Measurements from ENCODE around the gene RBM18. TPM values are rescaled to one million over a fixed set of nuclear protein-coding genes. Genes with fewer than 3 reads are reported as not detected.

RBM18 gene
- total RNA-seq, result 33.4 TPM
- polyA plus RNA-seq, result 10 to 100 TPM; 26.1 to 34.8 (median 27.9) TPM

- peak within 1 kb of the TSS; percentile 98 for H3K4me3 ChIP-seq (ENCODE audit: low read depth, low read length)
- peaks cover 39% of the 10 kb centered on the region for H3K4me1 ChIP-seq (ENCODE audit: control insufficient read depth, insufficient read depth, low read length, poor library complexity, severe bottlenecking)
- no peaks in the 10 kb centered on the region for H3K27me3 ChIP-seq (ENCODE audit: control insufficient read depth, insufficient read depth, low read length)
- peaks cover 21% of the 10 kb centered on the region for H3K36me3 ChIP-seq (ENCODE audit: control insufficient read depth, insufficient read depth, low read length)
- no peaks in the 10 kb centered on the region for H3K9me3 ChIP-seq (ENCODE audit: control insufficient read depth in 2 of 2, low read length in 2 of 2)
- Mint-ChIP-seq H3K9me3 (no peaks in the 10 kb centered on the region), H3K4me1 (peaks cover 20 to 70% (median 48%) of the 10 kb centered on the region in 4 donors), H3K36me3 (peaks cover 11% of the 10 kb centered on the region), H3K4me3 (peak within 1 kb of the TSS; percentile 97 to 99 (median 98)), H3K27ac (peak within 1 kb of the TSS; percentile 98 to 100 (median 99)), H3K27me3 (no peaks in the 10 kb centered on the region)
- H3K27ac ChIP-seq (ENCODE audit: insufficient read depth, low read length, poor library complexity, severe bottlenecking), result peak within 1 kb of the TSS; percentile 97
- peak; percentile 85 to 88 for ATAC-seq (ENCODE audit: low read depth in 2 of 2)
- DNase-seq, result peak; percentile 84 to 94 (median 90)
Measured at GRCh38 chr9:122264360-122265148, at the start of gene RBM18, which contains the start of gene MRRF. RBM18 (minus strand) TSS chr9:122264840; CDS start chr9:122261492, 3,348 bp downstream. MRRF (plus strand) TSS chr9:122264882; CDS start chr9:122270892, 6,010 bp downstream.

GRCh38 chr9:122314165-122314564 lies 49.5 kb upstream of the RBM18 start:
- no peaks in the 10 kb centered on the region for H3K9me3 Mint-ChIP-seq
- no peak overlapping the region for H3K27ac Mint-ChIP-seq
- no peak overlapping the region for H3K27ac ChIP-seq (ENCODE audit: insufficient read depth, low read length, poor library complexity, severe bottlenecking)
- H3K27me3 Mint-ChIP-seq, result no peaks in the 10 kb centered on the region
- DNase-seq, result peak in 1 of 3 donors; percentile 5
- no peak overlapping the region for H3K4me3 Mint-ChIP-seq
- peaks cover 45% of the 10 kb centered on the region for H3K36me3 Mint-ChIP-seq
- no peaks in the 10 kb centered on the region for H3K4me1 ChIP-seq (ENCODE audit: control insufficient read depth, insufficient read depth, low read length, poor library complexity, severe bottlenecking)
- ATAC-seq (ENCODE audit: low read depth in 2 of 2), result no peak
- peaks cover 0 to 4% (median 0%) of the 10 kb centered on the region in 4 donors for H3K4me1 Mint-ChIP-seq
- H3K36me3 ChIP-seq (ENCODE audit: control insufficient read depth, insufficient read depth, low read length), result peaks cover 28% of the 10 kb centered on the region
- H3K4me3 ChIP-seq (ENCODE audit: low read depth, low read length), result no peak overlapping the region
- no peaks in the 10 kb centered on the region for H3K27me3 ChIP-seq (ENCODE audit: control insufficient read depth, insufficient read depth, low read length)
- H3K9me3 ChIP-seq (ENCODE audit: control insufficient read depth in 2 of 2, low read length in 2 of 2), result no peaks in the 10 kb centered on the region

- ATAC-seq (ENCODE audit: low read depth in 2 of 2) (no peak), DNase-seq (no peak)
- H3K9me3 Mint-ChIP-seq, result no peaks in the 10 kb centered on the region
- no peak overlapping the region for H3K4me3 Mint-ChIP-seq
- no peaks in the 10 kb centered on the region for H3K4me1 ChIP-seq (ENCODE audit: control insufficient read depth, insufficient read depth, low read length, poor library complexity, severe bottlenecking)
- peaks cover 0 to 4% (median 0%) of the 10 kb centered on the region in 4 donors for H3K4me1 Mint-ChIP-seq
- H3K36me3 ChIP-seq (ENCODE audit: control insufficient read depth, insufficient read depth, low read length), result peaks cover 23% of the 10 kb centered on the region
- H3K4me3 ChIP-seq (ENCODE audit: low read depth, low read length), result no peak overlapping the region
- H3K27me3 Mint-ChIP-seq, result no peaks in the 10 kb centered on the region
- H3K27ac Mint-ChIP-seq, result peak overlapping the region in 1 of 3 donors; percentile 3
- no peak overlapping the region for H3K27ac ChIP-seq (ENCODE audit: insufficient read depth, low read length, poor library complexity, severe bottlenecking)
- H3K36me3 Mint-ChIP-seq, result peaks cover 39% of the 10 kb centered on the region
- no peaks in the 10 kb centered on the region for H3K9me3 ChIP-seq (ENCODE audit: control insufficient read depth in 2 of 2, low read length in 2 of 2)
- no peaks in the 10 kb centered on the region for H3K27me3 ChIP-seq (ENCODE audit: control insufficient read depth, insufficient read depth, low read length)
Measured at GRCh38 chr9:122309861-122310260, 45.2 kb upstream of the RBM18 start.

- no peaks in the 10 kb centered on the region for H3K9me3 ChIP-seq (ENCODE audit: control insufficient read depth in 2 of 2, low read length in 2 of 2)
- no peaks in the 10 kb centered on the region for H3K27me3 Mint-ChIP-seq
- H3K36me3 Mint-ChIP-seq, result peaks cover 22% of the 10 kb centered on the region
- no peak overlapping the region for H3K4me3 Mint-ChIP-seq
- H3K27ac ChIP-seq (ENCODE audit: insufficient read depth, low read length, poor library complexity, severe bottlenecking), result no peak overlapping the region
- H3K36me3 ChIP-seq (ENCODE audit: control insufficient read depth, insufficient read depth, low read length), result peaks cover 22% of the 10 kb centered on the region
- H3K27ac Mint-ChIP-seq, result no peak overlapping the region
- ATAC-seq (ENCODE audit: low read depth in 2 of 2) (no peak), DNase-seq (no peak)
- no peaks in the 10 kb centered on the region for H3K9me3 Mint-ChIP-seq
- H3K4me1 Mint-ChIP-seq, result peaks cover 0 to 4% (median 0%) of the 10 kb centered on the region in 4 donors
- no peak overlapping the region for H3K4me3 ChIP-seq (ENCODE audit: low read depth, low read length)
- H3K27me3 ChIP-seq (ENCODE audit: control insufficient read depth, insufficient read depth, low read length), result no peaks in the 10 kb centered on the region
- no peaks in the 10 kb centered on the region for H3K4me1 ChIP-seq (ENCODE audit: control insufficient read depth, insufficient read depth, low read length, poor library complexity, severe bottlenecking)
Measured at GRCh38 chr9:122307925-122308324, 43.3 kb upstream of the RBM18 start.

GRCh38 chr9:122307061-122307460 lies 42.4 kb upstream of the RBM18 start:
- Histone ChIP-seq H3K36me3 (ENCODE audit: control insufficient read depth, insufficient read depth, low read length) (peaks cover 26% of the 10 kb centered on the region), H3K9me3 (ENCODE audit: control insufficient read depth in 2 of 2, low read length in 2 of 2) (no peaks in the 10 kb centered on the region), H3K4me1 (ENCODE audit: control insufficient read depth, insufficient read depth, low read length, poor library complexity, severe bottlenecking) (no peaks in the 10 kb centered on the region), H3K4me3 (ENCODE audit: low read depth, low read length) (no peak overlapping the region), H3K27ac (ENCODE audit: insufficient read depth, low read length, poor library complexity, severe bottlenecking) (no peak overlapping the region), H3K27me3 (ENCODE audit: control insufficient read depth, insufficient read depth, low read length) (no peaks in the 10 kb centered on the region)
- H3K9me3 Mint-ChIP-seq, result no peaks in the 10 kb centered on the region
- H3K36me3 Mint-ChIP-seq, result peaks cover 22% of the 10 kb centered on the region
- no peak overlapping the region for H3K4me3 Mint-ChIP-seq
- ATAC-seq (ENCODE audit: low read depth in 2 of 2) (no peak), DNase-seq (no peak)
- peaks cover 0 to 4% (median 0%) of the 10 kb centered on the region in 4 donors for H3K4me1 Mint-ChIP-seq
- H3K27ac Mint-ChIP-seq, result peak overlapping the region in 1 of 3 donors; percentile 13
- no peaks in the 10 kb centered on the region for H3K27me3 Mint-ChIP-seq

GRCh38 chr9:122302237-122303093 lies 37.8 kb upstream of the RBM18 start:
- no peak overlapping the region for H3K4me3 Mint-ChIP-seq
- Histone ChIP-seq H3K27me3 (ENCODE audit: control insufficient read depth, insufficient read depth, low read length) (no peaks in the 10 kb centered on the region), H3K4me1 (ENCODE audit: control insufficient read depth, insufficient read depth, low read length, poor library complexity, severe bottlenecking) (no peaks in the 10 kb centered on the region), H3K27ac (ENCODE audit: insufficient read depth, low read length, poor library complexity, severe bottlenecking) (no peak overlapping the region), H3K9me3 (ENCODE audit: control insufficient read depth in 2 of 2, low read length in 2 of 2) (no peaks in the 10 kb centered on the region), H3K36me3 (ENCODE audit: control insufficient read depth, insufficient read depth, low read length) (peaks cover 37% of the 10 kb centered on the region), H3K4me3 (ENCODE audit: low read depth, low read length) (no peak overlapping the region)
- H3K4me1 Mint-ChIP-seq, result peaks cover 0 to 4% (median 1%) of the 10 kb centered on the region in 4 donors
- H3K27ac Mint-ChIP-seq, result peak overlapping the region in 2 of 3 donors; percentile 20 to 36
- ATAC-seq (ENCODE audit: low read depth in 2 of 2) (no peak), DNase-seq (no peak)
- peaks cover 37% of the 10 kb centered on the region for H3K36me3 Mint-ChIP-seq
- no peaks in the 10 kb centered on the region for H3K9me3 Mint-ChIP-seq
- H3K27me3 Mint-ChIP-seq, result no peaks in the 10 kb centered on the region

- Mint-ChIP-seq H3K27ac (no peak overlapping the region), H3K4me3 (no peak overlapping the region), H3K27me3 (no peaks in the 10 kb centered on the region), H3K9me3 (no peaks in the 10 kb centered on the region), H3K4me1 (peaks cover 0 to 6% (median 2%) of the 10 kb centered on the region in 4 donors), H3K36me3 (peaks cover 56% of the 10 kb centered on the region)
- DNase-seq, result no peak
- H3K9me3 ChIP-seq (ENCODE audit: control insufficient read depth in 2 of 2, low read length in 2 of 2), result no peaks in the 10 kb centered on the region
- H3K27ac ChIP-seq (ENCODE audit: insufficient read depth, low read length, poor library complexity, severe bottlenecking), result no peak overlapping the region
- peaks cover 38% of the 10 kb centered on the region for H3K36me3 ChIP-seq (ENCODE audit: control insufficient read depth, insufficient read depth, low read length)
- H3K4me1 ChIP-seq (ENCODE audit: control insufficient read depth, insufficient read depth, low read length, poor library complexity, severe bottlenecking), result no peaks in the 10 kb centered on the region
- H3K27me3 ChIP-seq (ENCODE audit: control insufficient read depth, insufficient read depth, low read length), result no peaks in the 10 kb centered on the region
- no peak for ATAC-seq (ENCODE audit: low read depth in 2 of 2)
- no peak overlapping the region for H3K4me3 ChIP-seq (ENCODE audit: low read depth, low read length)
Measured at GRCh38 chr9:122297512-122297911, 32.9 kb upstream of the RBM18 start.

Measured in CD4-positive, CD25-positive, alpha-beta regulatory T cell (primary cell).